ENCODE measurements around the gene EHBP1L1.

EHBP1L1 gene

GRCh38 chr11:65616575-65617001 lies 40.7 kb downstream of the EHBP1L1 start:
- DNase-seq (ENCODE audit: low spot score): no peak

- no peak for DNase-seq (ENCODE audit: low spot score)
Measured at GRCh38 chr11:65617136-65617850, 41.4 kb downstream of the EHBP1L1 start.

DNA sequence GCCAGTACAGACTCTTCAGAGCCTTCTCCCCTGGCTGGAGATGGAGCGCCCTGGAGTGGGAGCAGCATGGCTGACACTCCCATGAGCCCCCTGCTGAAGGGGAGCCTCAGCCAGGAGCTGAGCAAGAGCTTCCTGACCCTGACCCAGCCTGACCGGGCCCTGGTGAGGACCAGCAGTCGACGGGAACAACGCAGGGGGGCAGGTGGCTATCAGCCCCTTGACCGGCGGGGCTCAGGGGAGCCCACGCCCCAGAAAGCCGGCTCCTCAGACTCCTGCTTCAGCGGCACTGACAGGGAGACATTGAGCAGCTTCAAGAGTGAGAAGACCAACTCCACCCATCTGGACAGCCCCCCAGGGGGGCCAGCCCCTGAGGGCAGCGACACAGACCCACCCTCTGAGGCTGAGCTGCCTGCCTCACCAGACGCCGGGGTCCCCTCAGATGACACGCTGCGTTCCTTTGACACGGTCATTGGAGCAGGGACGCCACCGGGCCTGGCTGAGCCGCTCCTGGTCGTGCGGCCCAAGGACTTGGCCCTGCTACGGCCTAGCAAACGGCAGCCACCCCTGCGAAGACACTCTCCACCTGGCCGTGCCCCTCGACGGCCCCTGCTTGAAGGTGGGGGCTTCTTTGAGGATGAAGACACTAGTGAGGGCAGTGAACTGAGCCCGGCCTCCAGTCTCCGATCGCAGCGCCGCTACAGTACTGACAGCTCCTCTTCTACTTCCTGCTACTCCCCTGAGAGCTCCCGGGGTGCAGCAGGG lies 42.3 kb downstream of the EHBP1L1 start:
- DNase-seq (ENCODE audit: low spot score): no peak

DNA sequence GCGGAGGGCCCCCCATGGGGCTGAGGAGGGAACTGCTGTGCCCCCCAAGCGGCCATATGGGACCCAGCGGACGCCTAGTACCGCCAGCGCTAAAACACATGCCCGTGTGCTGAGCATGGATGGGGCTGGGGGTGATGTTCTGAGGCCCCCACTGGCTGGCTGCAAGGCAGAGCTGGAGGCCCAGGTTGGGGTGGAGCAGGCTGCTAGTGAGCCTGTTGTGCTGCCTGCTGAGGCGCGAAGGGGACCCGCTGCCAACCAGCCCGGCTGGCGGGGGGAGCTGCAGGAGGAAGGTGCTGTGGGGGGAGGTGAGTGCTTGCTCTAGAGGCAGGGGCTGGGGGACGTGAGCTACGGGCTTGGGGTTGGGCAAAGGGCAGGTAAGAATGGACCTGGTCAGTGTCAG lies 42.9 kb downstream of the EHBP1L1 start:
- DNase-seq (ENCODE audit: low spot score): no peak

DNA sequence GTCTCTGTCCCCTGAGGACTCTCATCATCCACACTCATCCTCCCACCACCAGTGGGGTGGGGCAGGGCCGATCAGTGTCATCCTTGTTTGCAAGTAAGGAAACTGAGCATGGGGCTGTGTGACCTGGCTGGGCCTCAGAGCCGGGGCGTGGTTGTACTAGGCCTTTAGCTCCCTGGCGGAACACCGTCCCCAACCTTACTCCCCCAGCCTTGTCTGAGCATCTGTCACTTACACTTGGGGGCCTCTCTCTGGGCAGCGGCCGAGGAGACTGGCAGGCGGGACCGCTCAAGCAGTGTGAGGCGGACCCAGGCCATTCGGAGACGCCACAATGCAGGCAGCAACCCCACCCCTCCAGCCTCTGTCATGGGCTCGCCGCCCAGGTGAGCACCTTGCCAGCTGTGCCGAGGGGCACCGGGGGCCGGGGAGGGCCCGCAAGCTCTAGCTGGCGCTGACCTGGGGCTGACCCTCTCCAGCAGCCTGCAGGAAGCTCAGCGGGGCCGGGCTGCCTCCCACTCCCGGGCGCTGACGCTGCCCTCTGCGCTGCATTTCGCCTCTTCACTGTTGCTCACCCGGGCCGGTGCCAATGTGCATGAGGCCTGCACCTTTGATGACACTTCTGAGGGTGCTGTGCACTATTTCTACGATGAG lies 43.6 kb downstream of the EHBP1L1 start:
- DNase-seq (ENCODE audit: low spot score): no peak

- no peak for DNase-seq (ENCODE audit: low spot score)
Measured at GRCh38 chr11:65620666-65621065, 44.8 kb downstream of the EHBP1L1 start.

DNA sequence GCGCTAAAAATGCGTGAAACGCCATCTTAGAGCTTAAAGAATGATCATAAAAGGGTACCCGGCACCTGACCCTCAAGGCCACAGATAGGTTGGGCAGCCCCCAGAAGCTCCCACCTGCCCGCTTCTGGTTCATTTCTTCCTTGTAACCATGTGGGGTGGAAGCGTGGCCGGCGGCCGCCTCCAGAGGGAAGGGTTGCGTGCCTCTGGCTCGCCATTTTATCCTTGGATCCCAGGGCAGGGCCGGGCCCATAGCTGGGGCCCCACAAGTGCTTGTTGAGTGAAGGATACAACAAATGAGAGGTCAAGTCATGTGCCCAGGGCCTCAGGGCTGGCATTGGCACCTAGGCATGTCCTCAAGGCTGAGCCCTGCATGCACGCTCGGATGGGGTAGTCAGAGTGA lies 45.6 kb downstream of the EHBP1L1 start:
- no peak for DNase-seq (ENCODE audit: low spot score)

DNA sequence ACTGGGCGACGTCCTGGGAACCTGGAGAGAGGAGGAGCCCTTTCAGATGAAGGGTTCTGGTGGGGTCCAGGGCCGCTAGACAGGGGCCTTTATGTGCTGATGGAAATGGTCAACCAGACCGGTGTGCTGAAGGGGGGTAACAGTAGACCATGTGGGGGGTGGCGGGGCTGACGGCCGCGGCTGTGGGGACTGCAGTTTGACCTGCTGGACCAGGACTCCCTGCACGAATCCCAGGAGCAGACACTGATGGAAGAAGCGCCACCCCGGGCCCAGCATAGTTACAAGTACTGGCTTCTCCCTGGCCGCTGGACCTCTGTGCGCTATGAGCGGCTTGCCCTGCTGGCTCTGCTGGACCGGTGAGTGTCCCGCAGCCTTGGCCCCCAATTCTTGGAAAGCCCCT lies 46.2 kb downstream of the EHBP1L1 start:
- no peak for DNase-seq (ENCODE audit: low spot score)

DNA sequence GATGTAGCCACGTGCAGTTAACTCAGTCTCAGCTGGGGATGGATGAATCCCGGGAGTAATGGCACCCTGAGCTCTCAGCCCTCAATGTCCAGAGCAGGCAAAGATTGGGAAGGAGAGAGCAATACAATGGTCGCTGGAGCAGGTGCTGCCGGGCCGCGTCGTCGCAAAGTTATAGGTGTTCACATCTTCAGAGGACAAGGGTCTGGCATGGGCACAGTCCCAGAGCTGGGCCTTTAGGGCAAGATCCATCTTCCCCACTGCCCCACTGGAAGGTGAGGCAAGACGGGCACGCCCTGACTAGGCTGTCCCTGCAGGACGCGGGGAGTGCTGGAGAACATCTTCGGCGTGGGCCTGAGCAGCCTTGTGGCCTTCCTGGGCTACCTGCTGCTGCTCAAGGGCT lies 47.3 kb downstream of the EHBP1L1 start:
- no peak for DNase-seq (ENCODE audit: low spot score)

DNA sequence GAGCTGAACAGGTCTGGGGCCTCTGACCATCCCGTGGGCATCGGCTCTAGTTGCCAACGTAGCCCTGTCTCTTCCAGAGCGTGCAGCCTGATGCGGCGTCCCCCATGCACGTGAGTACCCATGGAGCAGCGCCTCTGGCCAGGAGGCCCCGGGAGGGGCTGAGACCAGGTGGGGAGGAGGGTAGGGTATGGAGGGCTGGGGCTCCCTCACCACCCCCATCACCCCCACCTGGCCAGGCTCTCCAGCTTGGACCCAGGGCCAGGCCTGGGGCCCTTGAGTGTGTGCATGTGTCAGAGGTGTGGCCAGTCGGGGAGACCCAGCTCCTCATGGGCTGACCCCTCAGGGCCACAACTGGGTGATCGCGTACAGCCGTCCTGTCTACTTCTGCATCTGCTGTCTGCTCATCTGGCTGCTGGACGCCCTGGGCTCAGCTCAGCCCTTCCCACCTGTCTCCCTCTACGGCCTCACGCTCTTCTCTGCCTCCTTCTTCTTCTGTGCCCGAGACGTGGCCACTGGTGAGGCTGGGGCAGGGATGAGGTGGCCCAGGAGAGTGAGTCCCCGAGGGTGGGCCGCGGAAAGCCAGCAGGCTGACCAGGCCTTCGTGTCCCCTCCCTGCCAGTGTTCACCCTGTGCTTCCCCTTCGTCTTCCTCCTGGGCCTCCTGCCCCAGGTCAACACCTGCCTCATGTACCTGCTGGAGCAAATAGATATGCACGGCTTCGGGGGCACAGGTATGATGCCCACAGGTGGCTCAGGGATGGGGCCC lies 48.2 kb downstream of the EHBP1L1 start:
- no peak for DNase-seq (ENCODE audit: low spot score)

DNA sequence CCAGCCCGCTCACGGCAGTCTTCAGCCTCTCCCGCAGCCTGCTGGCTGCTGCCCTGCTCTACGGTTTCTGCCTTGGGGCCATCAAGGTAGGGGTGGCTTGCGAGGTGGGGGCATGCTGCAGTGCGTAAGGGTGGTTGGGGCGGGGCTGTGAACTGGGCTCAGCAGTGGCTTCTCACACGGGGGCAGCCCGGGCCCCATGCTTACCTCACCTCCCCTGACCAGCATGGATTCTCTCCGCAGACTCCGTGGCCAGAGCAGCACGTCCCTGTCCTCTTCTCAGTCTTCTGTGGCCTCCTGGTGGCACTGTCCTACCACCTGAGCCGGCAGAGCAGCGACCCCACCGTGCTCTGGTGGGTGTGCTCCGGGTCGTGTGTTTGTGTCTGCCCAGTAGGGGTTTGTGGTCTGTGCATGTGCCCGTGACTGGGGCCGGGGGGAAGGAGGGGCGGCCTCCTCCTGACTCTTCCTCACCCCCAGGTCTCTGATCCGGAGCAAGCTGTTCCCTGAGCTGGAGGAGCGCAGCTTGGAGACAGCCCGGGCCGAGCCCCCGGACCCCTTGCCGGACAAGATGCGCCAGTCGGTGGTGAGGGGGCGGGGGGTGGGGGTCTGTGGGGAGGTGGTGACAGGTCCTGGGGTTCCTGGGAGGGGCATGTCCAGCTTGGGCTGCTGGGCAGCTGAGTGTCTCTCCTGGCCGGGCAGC lies 49.2 kb downstream of the EHBP1L1 start:
- no peak for DNase-seq (ENCODE audit: low spot score)

- peak; percentile 59 for DNase-seq (ENCODE audit: low spot score)
Measured at GRCh38 chr11:65625628-65626342, 49.9 kb downstream of the EHBP1L1 start.

GRCh38 chr11:65627202-65627601 lies 51.3 kb downstream of the EHBP1L1 start:
- no peak for DNase-seq (ENCODE audit: low spot score)

DNA sequence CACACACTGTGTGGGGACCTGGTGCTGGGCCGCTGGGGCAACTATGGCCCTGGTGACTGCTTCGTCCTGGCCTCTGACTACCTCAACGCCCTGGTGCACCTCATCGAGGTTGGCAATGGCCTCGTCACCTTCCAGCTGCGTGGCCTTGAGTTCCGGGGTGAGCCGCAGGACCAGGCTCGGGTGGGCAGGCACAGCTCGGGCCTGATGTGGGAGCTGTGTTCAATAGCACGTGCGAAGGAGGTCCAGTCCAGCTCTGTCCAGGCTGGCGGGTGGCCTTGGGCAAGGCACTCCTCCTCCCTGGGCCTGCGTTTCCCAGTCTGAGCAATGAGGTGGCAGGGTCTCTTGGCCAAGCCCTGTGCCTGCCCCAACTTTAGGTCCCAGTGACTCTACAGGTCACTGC lies 53.7 kb downstream of the EHBP1L1 start:
- no peak for DNase-seq (ENCODE audit: low spot score)

GRCh38 chr11:65630215-65630614 lies 54.4 kb downstream of the EHBP1L1 start:
- no peak for DNase-seq (ENCODE audit: low spot score)

DNA sequence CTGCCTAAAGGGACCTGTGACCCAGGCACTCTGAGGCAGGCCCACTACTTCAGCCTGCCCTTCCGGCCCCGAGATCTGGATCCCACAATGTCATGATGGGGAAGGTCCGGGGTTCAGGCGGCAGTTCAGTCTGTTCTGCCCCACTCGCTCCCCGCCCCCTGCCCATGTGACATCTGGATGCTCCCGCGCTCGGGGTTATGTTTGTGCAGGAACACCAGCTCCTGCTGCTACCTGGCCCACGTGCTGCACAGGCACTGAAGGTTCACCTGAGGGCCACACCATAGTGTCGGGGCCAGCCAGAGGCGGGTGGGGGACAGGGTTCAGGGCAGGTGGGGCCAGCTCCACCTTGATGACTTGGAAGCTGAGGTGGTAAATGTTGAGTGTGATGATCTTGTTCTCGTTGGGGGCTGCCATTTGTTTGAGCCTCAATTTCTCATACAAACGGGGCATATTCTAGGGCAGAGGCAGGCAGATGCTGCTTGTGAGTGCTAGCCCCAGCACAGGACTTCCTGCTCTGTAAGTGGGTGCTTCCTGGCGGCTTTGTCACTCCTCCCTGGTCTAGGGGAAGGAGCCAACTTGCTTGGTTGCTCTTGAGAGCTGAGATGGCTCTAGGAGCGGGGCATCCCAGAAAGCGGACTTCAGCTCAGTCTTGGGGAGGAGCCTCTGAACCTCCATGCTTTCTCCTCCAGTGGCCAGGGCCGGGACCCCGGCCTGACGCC lies 57.7 kb downstream of the EHBP1L1 start:
- DNase-seq (ENCODE audit: low spot score): no peak

GRCh38 chr11:65634109-65634436 lies 58.2 kb downstream of the EHBP1L1 start:
- no peak for DNase-seq (ENCODE audit: low spot score)

GRCh38 chr11:65634440-65634839 lies 58.6 kb downstream of the EHBP1L1 start:
- DNase-seq (ENCODE audit: low spot score): no peak

GRCh38 chr11:65634905-65635731 lies 59.3 kb downstream of the EHBP1L1 start:
- no peak for DNase-seq (ENCODE audit: low spot score)

Data from GM03348 (cell line).